Stimulated activated naive B cell treated with anti-CD40 and anti-IgM and Interleukin-4, amounts not matched to agents 10 μg/mL and 1 μg/mL and 100 μg/mL, for 72 hours (primary cell): ENCODE results near the gene ADGRB3.

ENCODE experiments used
- ATAC-seq, 2 donors: fragments of 150-1000 bp; cut with Tn5 transposase; replicated peaks; 2 replicates each; pipeline ENCODE4 v1.10.0; 2021; ENCODE audit warnings: moderate library complexity in 1 of 2
- DNase-seq: peaks from one replicate; pipeline ENCODE4 v3.0.0; 2021
- H3K27ac Mint-ChIP-seq: one replicate; pipeline ENCODE4 v1.8.0; 2022; ENCODE audit warnings: mild to moderate bottlenecking, mixed read lengths
- H3K27me3 Mint-ChIP-seq, 2 donors: one replicate each; pipeline ENCODE4 v1.8.0; 2022; ENCODE audit warnings: mixed read lengths in 2 of 2
- H3K36me3 Mint-ChIP-seq, 2 donors: one replicate each; pipeline ENCODE4 v1.8.0; 2022; ENCODE audit warnings: mixed read lengths in 2 of 2, mild to moderate bottlenecking in 1 of 2
- H3K4me1 Mint-ChIP-seq, 2 donors: one replicate each; pipeline ENCODE4 v1.8.0; 2022; ENCODE audit warnings: mixed read lengths in 2 of 2, mild to moderate bottlenecking in 1 of 2
- H3K4me3 Mint-ChIP-seq, 2 donors: one replicate each; pipeline ENCODE4 v1.8.0; 2022; ENCODE audit warnings: mild to moderate bottlenecking in 2 of 2, mixed read lengths in 2 of 2, moderate library complexity in 1 of 2
- H3K9me3 Mint-ChIP-seq, 2 donors: one replicate each; pipeline ENCODE4 v1.8.0; 2022; ENCODE audit warnings: mixed read lengths in 2 of 2, mild to moderate bottlenecking in 1 of 2

Gene ADGRB3

DNA sequence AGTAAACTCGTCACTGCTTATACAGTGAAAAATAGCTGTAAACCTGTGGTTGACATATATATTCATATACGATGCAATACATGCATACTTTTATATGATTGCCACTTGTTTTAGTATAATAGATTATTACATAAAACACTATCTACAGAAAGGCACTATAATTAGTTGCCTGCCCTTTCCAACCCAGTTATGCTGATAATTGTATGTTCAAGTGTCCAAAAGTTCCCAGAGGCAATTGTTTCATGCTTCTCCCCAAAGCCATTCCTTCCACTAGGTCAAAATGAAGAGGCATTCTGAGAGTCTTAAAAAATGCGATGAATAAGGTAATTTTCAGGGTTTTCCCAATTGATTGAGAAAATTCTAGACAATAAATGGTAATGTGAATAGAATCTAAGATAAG is 727.1 kb downstream of the ADGRB3 start:
- no peaks in the 10 kb centered on the region for H3K27me3 Mint-ChIP-seq
- no peaks in the 10 kb centered on the region for H3K4me1 Mint-ChIP-seq
- H3K36me3 Mint-ChIP-seq: no peaks in the 10 kb centered on the region
- no peak overlapping the region for H3K27ac Mint-ChIP-seq
- ATAC-seq (no peak), DNase-seq (no peak)
- no peak overlapping the region for H3K4me3 Mint-ChIP-seq
- H3K9me3 Mint-ChIP-seq: no peaks in the 10 kb centered on the region

DNA sequence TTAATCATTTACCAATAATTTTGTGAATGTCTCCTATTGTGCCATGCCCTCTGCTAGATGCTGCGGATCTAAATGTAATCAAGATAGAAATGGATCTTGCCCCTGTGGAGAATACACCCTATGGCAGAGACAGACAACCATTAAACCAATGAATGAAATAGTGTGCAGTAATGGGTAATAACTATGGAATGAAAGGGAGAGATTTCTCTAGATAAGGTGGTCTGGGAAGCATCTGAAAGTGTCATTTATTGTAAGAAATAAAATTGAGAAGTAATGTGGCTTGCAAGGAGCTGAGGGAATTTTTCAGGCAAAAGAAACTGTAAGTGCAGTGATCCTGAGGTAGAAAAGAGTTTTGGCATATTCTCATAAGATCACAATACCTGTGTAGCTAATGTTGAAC is 731.7 kb downstream of the ADGRB3 start:
- ATAC-seq: no peak
- DNase-seq: no peak
- H3K4me3 Mint-ChIP-seq: no peak overlapping the region
- H3K27ac Mint-ChIP-seq: no peak overlapping the region
- H3K36me3 Mint-ChIP-seq: no peaks in the 10 kb centered on the region
- H3K27me3 Mint-ChIP-seq: no peaks in the 10 kb centered on the region
- no peaks in the 10 kb centered on the region for H3K9me3 Mint-ChIP-seq
- no peaks in the 10 kb centered on the region for H3K4me1 Mint-ChIP-seq

DNA sequence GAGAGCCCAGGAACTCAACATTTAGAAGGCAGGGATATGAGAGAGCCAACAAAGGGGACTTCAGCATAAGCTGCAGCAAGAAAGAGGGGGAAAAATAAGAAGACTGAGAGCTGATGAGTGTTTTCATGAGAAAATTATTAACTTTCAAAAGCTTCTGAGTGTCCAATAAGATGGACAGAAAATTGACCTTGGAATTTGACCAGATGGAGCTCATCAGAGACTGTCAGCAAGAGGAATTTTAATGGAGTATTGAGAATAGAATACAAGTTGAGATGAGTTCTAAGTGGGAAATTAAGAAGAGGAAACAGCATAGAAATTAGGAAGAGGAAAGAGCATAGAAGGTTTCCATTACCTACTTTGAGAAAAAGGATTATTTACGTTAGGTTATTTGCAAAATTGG is 733.5 kb downstream of the ADGRB3 start:
- H3K27ac Mint-ChIP-seq: no peak overlapping the region
- no peaks in the 10 kb centered on the region for H3K36me3 Mint-ChIP-seq
- H3K4me1 Mint-ChIP-seq: no peaks in the 10 kb centered on the region
- H3K27me3 Mint-ChIP-seq: no peaks in the 10 kb centered on the region
- H3K9me3 Mint-ChIP-seq: no peaks in the 10 kb centered on the region
- DNase-seq: no peak
- ATAC-seq: no peak
- H3K4me3 Mint-ChIP-seq: no peak overlapping the region

DNA sequence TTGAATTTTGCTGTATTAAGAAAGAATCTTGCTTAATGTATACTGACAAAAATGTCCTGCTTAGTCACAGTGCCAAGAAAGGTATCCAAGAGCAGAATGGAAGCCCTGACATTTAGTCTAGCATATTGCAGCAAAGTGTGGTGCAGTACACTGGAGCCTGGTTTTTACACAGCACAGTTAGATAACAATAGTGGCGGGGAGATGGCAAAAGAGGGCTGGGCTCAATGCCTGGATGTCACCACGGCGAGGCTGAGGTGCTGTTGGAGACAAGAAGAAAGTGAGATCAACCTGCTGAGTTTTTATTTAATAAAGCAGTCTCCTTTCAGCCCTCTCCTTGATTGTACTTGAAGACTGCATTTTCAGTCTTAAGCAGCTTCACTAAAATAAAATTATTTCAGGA is 735.7 kb downstream of the ADGRB3 start:
- ATAC-seq (no peak), DNase-seq (no peak)
- Mint-ChIP-seq H3K4me1 (no peaks in the 10 kb centered on the region), H3K27me3 (no peaks in the 10 kb centered on the region), H3K27ac (no peak overlapping the region), H3K9me3 (no peaks in the 10 kb centered on the region), H3K4me3 (no peak overlapping the region), H3K36me3 (no peaks in the 10 kb centered on the region)

DNA sequence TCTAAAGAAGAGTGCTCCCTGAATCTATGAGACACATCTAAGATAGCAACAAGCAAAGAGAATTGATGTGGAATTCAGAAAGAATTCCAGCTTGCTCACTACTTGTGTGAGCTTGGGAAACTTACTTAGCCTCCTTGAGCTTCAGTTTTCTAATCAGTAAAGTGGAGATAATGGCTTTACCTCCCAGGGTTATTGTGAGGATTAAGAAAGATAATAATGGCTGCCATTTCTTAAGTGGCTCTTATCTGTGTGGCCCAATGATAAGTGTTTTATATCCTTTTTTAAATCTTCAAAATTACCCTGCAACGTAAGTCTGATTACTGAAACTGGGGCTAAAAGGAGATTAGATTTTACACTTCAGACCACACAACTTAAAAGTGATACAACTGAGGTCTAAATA is 743.2 kb downstream of the ADGRB3 start:
- Mint-ChIP-seq H3K36me3 (no peaks in the 10 kb centered on the region), H3K27ac (no peak overlapping the region), H3K9me3 (no peaks in the 10 kb centered on the region), H3K27me3 (no peaks in the 10 kb centered on the region), H3K4me1 (no peaks in the 10 kb centered on the region), H3K4me3 (no peak overlapping the region)
- ATAC-seq: no peak
- no peak for DNase-seq

DNA sequence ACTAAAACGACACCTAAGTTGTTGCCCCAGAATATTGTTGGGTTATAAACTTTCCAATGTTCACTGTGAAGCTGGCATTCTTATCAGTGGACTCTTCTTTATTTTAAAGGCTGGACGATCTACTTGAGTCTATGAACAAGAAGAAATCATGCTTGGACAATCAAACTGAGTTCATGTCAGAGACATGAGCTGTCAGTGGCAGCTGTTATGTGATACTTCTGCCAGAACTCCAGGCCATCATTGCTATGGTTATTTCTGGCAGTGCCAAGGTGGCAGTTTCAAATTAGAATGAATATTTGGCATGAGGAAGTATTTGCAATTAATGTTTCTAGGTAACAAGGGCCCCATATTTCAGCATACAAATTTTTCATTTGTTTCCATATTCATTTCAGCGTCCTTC is 744.4 kb downstream of the ADGRB3 start:
- no peak overlapping the region for H3K4me3 Mint-ChIP-seq
- H3K36me3 Mint-ChIP-seq: no peaks in the 10 kb centered on the region
- DNase-seq (no peak), ATAC-seq (no peak)
- no peaks in the 10 kb centered on the region for H3K9me3 Mint-ChIP-seq
- H3K27ac Mint-ChIP-seq: no peak overlapping the region
- H3K27me3 Mint-ChIP-seq: no peaks in the 10 kb centered on the region
- H3K4me1 Mint-ChIP-seq: no peaks in the 10 kb centered on the region

DNA sequence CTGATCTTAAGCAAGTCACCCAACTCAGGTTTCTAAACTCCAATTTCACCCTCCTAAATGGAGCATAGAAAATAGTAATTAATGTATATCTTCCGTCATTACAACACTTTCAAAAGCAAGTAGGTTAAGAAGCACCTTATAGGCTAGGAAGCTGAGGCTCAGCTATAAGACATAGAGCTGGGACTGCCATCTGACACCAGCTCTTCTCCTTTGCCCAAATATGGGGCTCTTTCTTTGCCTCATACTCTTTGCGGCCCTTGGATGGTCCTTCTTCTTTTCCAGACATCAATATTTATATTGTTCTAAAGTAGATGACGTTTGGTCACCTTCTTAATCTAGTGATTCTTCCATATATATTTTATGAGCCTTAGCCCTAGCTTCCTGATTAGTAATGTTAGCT is 748.5 kb downstream of the ADGRB3 start:
- ATAC-seq: no peak
- Mint-ChIP-seq H3K4me3 (no peak overlapping the region), H3K36me3 (no peaks in the 10 kb centered on the region), H3K4me1 (no peaks in the 10 kb centered on the region), H3K9me3 (no peaks in the 10 kb centered on the region), H3K27me3 (no peaks in the 10 kb centered on the region), H3K27ac (no peak overlapping the region)
- no peak for DNase-seq

DNA sequence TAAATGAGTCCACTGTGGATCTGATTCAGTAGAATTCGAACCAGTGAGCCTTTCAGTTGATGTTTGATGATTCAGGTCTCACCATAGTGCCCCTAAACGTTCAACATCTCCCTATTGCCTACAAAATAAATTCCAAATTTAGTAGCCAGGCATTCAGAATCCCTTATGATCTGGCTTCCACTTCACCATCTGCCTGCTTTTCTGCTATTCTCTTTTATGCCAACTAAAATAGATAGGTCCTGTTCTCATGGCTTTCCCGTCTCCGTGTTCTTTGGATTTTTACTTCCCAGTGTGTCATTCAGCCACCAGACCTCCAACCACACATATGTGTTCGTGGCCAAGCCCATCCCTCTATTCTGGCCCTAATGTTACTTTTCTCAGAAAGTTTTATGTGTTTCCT is 751.3 kb downstream of the ADGRB3 start:
- DNase-seq (no peak), ATAC-seq (no peak)
- Mint-ChIP-seq H3K4me1 (no peaks in the 10 kb centered on the region), H3K36me3 (no peaks in the 10 kb centered on the region), H3K27me3 (no peaks in the 10 kb centered on the region), H3K9me3 (no peaks in the 10 kb centered on the region), H3K4me3 (no peak overlapping the region), H3K27ac (no peak overlapping the region)

DNA sequence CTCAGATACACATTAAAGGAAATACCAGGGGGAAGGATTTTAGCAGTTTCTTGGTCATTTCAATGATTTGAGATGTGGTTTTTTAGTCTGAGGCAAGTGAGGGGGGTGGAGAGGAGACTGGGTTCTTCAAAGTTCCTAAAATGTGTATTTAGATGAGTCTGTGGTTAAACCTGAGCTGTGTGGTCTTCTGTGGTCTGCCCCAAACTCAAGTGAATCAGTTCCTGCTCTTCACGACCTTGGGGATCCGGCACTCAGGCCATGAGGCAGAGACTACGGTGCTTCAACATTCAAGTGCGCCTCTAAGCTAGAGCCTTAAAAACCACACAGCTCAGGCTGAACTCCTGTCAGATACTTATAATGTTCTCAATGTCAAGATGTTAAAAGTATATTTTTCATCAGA is 755.0 kb downstream of the ADGRB3 start:
- no peak for ATAC-seq
- H3K4me1 Mint-ChIP-seq: no peaks in the 10 kb centered on the region
- no peak overlapping the region for H3K27ac Mint-ChIP-seq
- no peaks in the 10 kb centered on the region for H3K36me3 Mint-ChIP-seq
- no peak for DNase-seq
- H3K9me3 Mint-ChIP-seq: no peaks in the 10 kb centered on the region
- no peaks in the 10 kb centered on the region for H3K27me3 Mint-ChIP-seq
- no peak overlapping the region for H3K4me3 Mint-ChIP-seq

DNA sequence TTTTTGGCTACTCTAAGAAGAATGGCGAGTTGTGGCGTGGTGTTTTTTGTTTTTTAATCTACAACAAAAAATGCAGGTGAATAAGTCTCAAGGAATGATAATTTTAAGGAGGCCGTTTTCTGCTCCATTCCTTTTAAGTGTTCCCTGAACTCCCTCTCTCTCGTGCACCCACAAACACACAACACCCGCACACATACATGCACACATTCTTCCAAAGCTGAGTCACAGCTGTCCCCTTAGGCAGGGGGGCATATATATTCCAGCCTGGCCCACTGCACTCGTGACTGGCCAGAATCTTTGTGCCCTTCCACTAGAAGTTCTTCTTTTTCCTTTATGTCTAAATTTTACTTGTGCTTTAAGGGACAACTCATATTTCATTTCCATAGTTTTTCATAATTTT is 756.0 kb downstream of the ADGRB3 start:
- Mint-ChIP-seq H3K36me3 (no peaks in the 10 kb centered on the region), H3K4me1 (no peaks in the 10 kb centered on the region), H3K4me3 (no peak overlapping the region), H3K27ac (no peak overlapping the region), H3K9me3 (no peaks in the 10 kb centered on the region), H3K27me3 (no peaks in the 10 kb centered on the region)
- ATAC-seq: no peak
- no peak for DNase-seq

DNA sequence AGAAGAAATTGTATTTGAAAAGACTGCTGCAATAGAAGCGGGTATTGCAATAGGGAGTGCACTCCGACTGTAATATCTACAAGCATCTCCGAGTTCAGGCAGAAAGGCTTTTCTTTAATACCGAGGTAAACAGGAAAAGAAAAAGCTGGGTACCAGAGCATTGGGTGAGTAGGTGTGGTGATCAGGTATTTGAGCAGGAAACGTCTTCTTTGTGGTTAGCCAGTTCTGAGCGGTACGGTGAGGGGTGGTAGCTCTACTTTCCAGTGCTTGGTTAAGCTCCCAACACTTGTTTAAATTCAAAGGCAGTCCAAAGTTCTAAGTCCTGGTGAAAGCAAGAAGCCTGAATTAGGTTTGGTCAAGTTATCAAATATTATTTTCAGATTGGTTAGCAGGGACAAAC is 757.7 kb downstream of the ADGRB3 start:
- Mint-ChIP-seq H3K9me3 (no peaks in the 10 kb centered on the region), H3K36me3 (no peaks in the 10 kb centered on the region), H3K4me3 (no peak overlapping the region), H3K27ac (no peak overlapping the region), H3K27me3 (no peaks in the 10 kb centered on the region), H3K4me1 (no peaks in the 10 kb centered on the region)
- DNase-seq (no peak), ATAC-seq (no peak)

DNA sequence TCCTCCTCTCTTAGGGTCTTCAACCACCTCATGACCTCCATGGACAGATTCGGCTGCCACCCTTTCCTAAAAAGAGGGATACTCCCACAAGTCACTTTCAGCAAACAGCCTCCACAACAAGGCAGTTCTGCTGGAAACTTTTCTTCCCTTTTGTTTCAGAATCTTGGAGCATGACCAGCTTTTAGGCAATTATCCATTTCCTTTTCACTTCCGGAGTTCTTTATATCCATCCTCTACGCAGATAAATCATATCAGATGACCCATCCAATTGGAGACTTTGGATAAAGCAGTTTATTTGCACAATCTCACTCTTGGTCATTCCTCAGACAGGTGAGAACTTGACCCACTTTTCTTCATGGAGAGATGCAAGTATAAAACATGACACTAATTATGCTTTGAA is 763.2 kb downstream of the ADGRB3 start:
- Mint-ChIP-seq H3K4me3 (no peak overlapping the region), H3K27me3 (no peaks in the 10 kb centered on the region), H3K4me1 (no peaks in the 10 kb centered on the region), H3K36me3 (no peaks in the 10 kb centered on the region), H3K27ac (no peak overlapping the region), H3K9me3 (no peaks in the 10 kb centered on the region)
- no peak for DNase-seq
- ATAC-seq: no peak

DNA sequence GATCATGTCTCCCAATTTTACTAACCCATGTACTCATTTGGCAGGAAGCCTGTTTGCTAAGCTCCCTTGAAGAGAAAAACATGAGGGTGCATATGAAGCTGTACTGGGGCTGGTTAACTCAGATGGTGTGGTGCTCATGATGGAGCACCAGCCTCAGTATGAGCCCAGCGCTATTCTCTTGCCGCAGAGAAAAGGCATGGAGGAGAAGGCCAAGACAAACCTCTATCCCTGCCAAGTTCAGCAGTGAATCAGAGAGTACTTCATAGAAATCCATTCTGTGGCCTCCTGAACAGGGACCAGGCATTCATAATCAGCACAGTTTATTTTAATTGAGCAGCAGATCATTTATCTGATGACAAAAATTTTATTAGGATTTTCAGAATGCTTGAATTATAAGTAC is 763.6 kb downstream of the ADGRB3 start:
- H3K4me3 Mint-ChIP-seq: no peak overlapping the region
- H3K4me1 Mint-ChIP-seq: no peaks in the 10 kb centered on the region
- H3K27ac Mint-ChIP-seq: no peak overlapping the region
- ATAC-seq (no peak), DNase-seq (no peak)
- no peaks in the 10 kb centered on the region for H3K36me3 Mint-ChIP-seq
- H3K27me3 Mint-ChIP-seq: no peaks in the 10 kb centered on the region
- no peaks in the 10 kb centered on the region for H3K9me3 Mint-ChIP-seq

DNA sequence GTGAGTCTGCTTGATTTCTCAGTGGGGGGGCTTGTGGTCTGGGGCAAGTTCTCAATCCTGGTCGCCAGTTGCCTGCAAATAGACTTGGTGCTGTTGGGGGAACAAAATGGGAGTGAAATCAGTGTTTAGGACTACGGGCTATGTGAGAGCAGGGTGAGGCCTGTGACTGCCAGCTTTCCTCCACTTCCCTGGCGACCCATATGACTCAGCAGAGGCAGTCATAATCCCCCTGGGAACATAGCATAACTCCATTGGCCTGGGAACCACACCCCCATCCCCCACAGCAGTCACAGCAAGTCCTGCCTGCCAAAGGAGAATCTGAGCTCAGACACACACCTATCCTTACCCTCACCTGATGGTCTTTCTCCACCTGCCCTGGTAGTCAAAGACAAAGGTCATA is 773.8 kb downstream of the ADGRB3 start:
- ATAC-seq (no peak), DNase-seq (no peak)
- Mint-ChIP-seq H3K36me3 (no peaks in the 10 kb centered on the region), H3K27ac (no peak overlapping the region), H3K27me3 (no peaks in the 10 kb centered on the region), H3K9me3 (peaks cover 11 to 13% of the 10 kb centered on the region in 2 donors), H3K4me3 (no peak overlapping the region), H3K4me1 (no peaks in the 10 kb centered on the region)

DNA sequence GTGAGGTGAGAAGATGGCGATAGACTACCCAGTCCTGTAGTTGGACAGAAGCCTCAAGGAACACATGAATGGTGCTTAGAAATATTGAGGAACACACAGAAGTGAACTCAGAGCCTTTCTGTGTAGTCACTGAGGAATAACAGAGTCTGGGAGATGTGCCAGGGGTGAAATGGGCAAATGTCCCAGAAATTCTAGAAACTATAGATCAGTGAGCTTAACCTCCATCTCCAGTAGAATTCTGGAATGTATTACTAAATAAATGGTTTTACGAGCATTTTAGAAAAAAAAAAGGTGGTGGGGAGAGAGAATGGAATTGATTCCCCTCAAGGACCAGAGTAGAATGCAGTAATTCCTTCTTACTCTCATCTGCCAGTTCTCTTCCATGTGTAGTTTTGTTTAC is 781.7 kb downstream of the ADGRB3 start:
- no peak for ATAC-seq
- DNase-seq: no peak
- H3K36me3 Mint-ChIP-seq: no peaks in the 10 kb centered on the region

DNA sequence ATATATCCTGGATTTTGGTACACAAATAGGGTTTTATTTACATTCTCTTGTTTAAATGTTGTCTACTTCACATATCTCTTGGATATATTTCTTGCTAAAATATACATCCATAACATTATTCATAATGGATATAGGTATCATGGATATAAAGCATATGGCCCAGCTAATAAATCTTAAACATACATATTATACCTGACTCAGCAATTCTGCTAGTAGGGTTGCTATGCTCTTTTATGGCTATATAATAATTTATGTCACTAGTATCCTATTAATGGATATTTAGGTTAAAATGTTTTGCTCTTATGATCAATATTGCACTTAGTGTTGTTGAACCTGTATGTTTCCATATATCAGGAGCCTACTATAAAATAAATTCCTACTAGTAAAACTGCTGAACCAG is 786.2 kb downstream of the ADGRB3 start:
- H3K27me3 Mint-ChIP-seq: no peaks in the 10 kb centered on the region
- no peaks in the 10 kb centered on the region for H3K36me3 Mint-ChIP-seq
- no peak overlapping the region for H3K27ac Mint-ChIP-seq
- no peak overlapping the region for H3K4me3 Mint-ChIP-seq
- DNase-seq (no peak), ATAC-seq (no peak)
- peaks cover 3 to 4% of the 10 kb centered on the region in 2 donors for H3K9me3 Mint-ChIP-seq
- H3K4me1 Mint-ChIP-seq: no peaks in the 10 kb centered on the region

More for the DNA sequence above, 781.7 kb downstream of the ADGRB3 start:
- peaks cover 7 to 12% of the 10 kb centered on the region in 2 donors for H3K9me3 Mint-ChIP-seq
- H3K27ac Mint-ChIP-seq: no peak overlapping the region
- H3K4me3 Mint-ChIP-seq: no peak overlapping the region
- no peaks in the 10 kb centered on the region for H3K27me3 Mint-ChIP-seq
- H3K4me1 Mint-ChIP-seq: no peaks in the 10 kb centered on the region
